Measurements from ENCODE around the gene ZNF577.

DNA sequence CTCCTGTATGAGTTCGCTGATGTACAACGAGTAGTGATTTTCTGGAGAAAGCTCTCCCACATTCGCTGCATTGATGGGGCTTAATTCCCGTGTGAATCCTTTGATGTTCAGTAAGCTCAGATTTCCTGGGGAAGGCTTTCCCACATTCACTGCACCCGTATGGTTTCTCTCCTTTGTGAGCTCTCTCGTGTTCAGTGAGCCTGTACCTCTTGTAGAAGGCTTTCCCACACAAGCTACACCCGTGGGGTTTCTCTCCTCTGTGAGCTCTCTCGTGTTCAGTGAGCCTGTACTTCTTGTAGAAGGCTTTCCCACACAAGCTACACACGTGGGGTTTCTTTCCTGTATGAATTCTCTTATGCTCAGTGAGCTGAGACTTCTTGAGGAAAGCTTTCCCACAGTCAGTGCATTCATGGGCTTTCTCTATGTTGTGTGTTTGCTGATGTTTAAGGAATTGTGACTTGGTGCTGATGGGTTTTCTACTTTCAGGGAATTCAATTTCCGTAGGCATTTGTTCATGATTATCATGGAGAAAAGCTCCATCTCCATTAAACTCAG is 3.5 kb upstream of the ZNF577 start:
- TF ChIP-seq MXI1 (IDR thresholded peaks at IDR 0.05; ENCODE audit: borderline replicate concordance, low read depth, low read length) (no peak), CHD1 (IDR thresholded peaks at IDR 0.05; ENCODE audit: low read depth, low read length) (no peak), POLR2A (IDR thresholded peaks at IDR 0.05; ENCODE audit: low read depth, low read length) (no peak), RAD21 (IDR thresholded peaks at IDR 0.05; ENCODE audit: low read length) (no peak), SMC3 (IDR thresholded peaks at IDR 0.05; ENCODE audit: low read depth, low read length) (no peak), CEBPB (IDR thresholded peaks at IDR 0.05; ENCODE audit: low read depth, low read length) (no peak), FOS (IDR thresholded peaks at IDR 0.05; ENCODE audit: low read depth, low read length) (no peak), RCOR1 (IDR thresholded peaks at IDR 0.05; ENCODE audit: insufficient replicate concordance, low read length) (no peak), MAFK (IDR thresholded peaks at IDR 0.05; ENCODE audit: low read depth, low read length) (no peak), MAZ (IDR thresholded peaks at IDR 0.05; ENCODE audit: borderline replicate concordance, low read depth, low read length) (no peak), RFX5 (IDR thresholded peaks at IDR 0.05; ENCODE audit: low read depth, low read length) (no peak)
- TF ChIP-seq, protein P1, sequence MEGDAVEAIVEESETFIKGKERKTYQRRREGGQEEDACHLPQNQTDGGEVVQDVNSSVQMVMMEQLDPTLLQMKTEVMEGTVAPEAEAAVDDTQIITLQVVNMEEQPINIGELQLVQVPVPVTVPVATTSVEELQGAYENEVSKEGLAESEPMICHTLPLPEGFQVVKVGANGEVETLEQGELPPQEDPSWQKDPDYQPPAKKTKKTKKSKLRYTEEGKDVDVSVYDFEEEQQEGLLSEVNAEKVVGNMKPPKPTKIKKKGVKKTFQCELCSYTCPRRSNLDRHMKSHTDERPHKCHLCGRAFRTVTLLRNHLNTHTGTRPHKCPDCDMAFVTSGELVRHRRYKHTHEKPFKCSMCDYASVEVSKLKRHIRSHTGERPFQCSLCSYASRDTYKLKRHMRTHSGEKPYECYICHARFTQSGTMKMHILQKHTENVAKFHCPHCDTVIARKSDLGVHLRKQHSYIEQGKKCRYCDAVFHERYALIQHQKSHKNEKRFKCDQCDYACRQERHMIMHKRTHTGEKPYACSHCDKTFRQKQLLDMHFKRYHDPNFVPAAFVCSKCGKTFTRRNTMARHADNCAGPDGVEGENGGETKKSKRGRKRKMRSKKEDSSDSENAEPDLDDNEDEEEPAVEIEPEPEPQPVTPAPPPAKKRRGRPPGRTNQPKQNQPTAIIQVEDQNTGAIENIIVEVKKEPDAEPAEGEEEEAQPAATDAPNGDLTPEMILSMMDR (conservative IDR thresholded peaks at IDR 0.05; ENCODE audit: low read depth, low read length), result no peak
- TF ChIP-seq, protein P2, sequence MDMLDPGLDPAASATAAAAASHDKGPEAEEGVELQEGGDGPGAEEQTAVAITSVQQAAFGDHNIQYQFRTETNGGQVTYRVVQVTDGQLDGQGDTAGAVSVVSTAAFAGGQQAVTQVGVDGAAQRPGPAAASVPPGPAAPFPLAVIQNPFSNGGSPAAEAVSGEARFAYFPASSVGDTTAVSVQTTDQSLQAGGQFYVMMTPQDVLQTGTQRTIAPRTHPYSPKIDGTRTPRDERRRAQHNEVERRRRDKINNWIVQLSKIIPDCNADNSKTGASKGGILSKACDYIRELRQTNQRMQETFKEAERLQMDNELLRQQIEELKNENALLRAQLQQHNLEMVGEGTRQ (IDR thresholded peaks at IDR 0.05; ENCODE audit: low read depth, low read length), result no peak
- TF ChIP-seq, protein P3, sequence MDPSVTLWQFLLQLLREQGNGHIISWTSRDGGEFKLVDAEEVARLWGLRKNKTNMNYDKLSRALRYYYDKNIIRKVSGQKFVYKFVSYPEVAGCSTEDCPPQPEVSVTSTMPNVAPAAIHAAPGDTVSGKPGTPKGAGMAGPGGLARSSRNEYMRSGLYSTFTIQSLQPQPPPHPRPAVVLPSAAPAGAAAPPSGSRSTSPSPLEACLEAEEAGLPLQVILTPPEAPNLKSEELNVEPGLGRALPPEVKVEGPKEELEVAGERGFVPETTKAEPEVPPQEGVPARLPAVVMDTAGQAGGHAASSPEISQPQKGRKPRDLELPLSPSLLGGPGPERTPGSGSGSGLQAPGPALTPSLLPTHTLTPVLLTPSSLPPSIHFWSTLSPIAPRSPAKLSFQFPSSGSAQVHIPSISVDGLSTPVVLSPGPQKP (IDR thresholded peaks at IDR 0.05; ENCODE audit: borderline replicate concordance, low read depth, low read length), result no peak

Data from IMR-90 (cell line).